Measurements from ENCODE around the gene LEFTY1. TPM values are rescaled to one million over a fixed set of nuclear protein-coding genes. Genes with fewer than 3 reads are reported as not detected.

LEFTY1 gene
- total RNA-seq, 4 donors from 2014 or later, result 0.34 to 0.57 TPM; not detected in 2

- no peak for TF ChIP-seq CTCF (IDR thresholded peaks at IDR 0.05; ENCODE audit: low read depth)
Measured at GRCh38 chr1:225899044-225899925, 10.3 kb upstream of the LEFTY1 start.

- no peak for TF ChIP-seq CTCF (IDR thresholded peaks at IDR 0.05; ENCODE audit: low read depth)
Measured at GRCh38 chr1:225897595-225898514, 8.9 kb upstream of the LEFTY1 start.

GRCh38 chr1:225896937-225897549, 8.1 kb upstream of the LEFTY1 start:
- TF ChIP-seq CTCF (IDR thresholded peaks at IDR 0.05; ENCODE audit: low read depth), result no peak

GRCh38 chr1:225896494-225896893, 7.5 kb upstream of the LEFTY1 start:
- TF ChIP-seq CTCF (IDR thresholded peaks at IDR 0.05; ENCODE audit: low read depth), result no peak

GRCh38 chr1:225892307-225892706, 3.4 kb upstream of the LEFTY1 start:
- TF ChIP-seq CTCF (IDR thresholded peaks at IDR 0.05; ENCODE audit: low read depth), result no peak

GRCh38 chr1:225891229-225891972, 2.5 kb upstream of the LEFTY1 start:
- no peak for TF ChIP-seq CTCF (IDR thresholded peaks at IDR 0.05; ENCODE audit: low read depth)
